Gastrocnemius medialis (tissue), 4 donors: ENCODE measurements around the gene HMCN1.

Experiments
- POLR2A ChIP-seq, 2 donors: fragments of 450-650 bp; IDR thresholded peaks; one replicate each; pipeline ENCODE4 v1.6.1; 2017; ENCODE audit warnings: antibody characterized with exemption in 2 of 2, mild to moderate bottlenecking in 2 of 2, moderate library complexity in 2 of 2
- TF ChIP-seq, protein P1 (sequence below), 5 experiments: fragments of 450-650 bp in 3 of 5; fragments of 200-600 bp in 2 of 5; sonication (generic) in 2 of 5; IDR thresholded peaks in 4 of 5; conservative IDR thresholded peaks in 1 of 5; 1 replicate in 4 of 5; 2 replicates in 1 of 5; pipeline ENCODE4 v1.5.1; 2016 to 2019; ENCODE audit warnings: antibody characterized with exemption in 5 of 5, mild to moderate bottlenecking in 3 of 5, moderate library complexity in 3 of 5

DNA sequence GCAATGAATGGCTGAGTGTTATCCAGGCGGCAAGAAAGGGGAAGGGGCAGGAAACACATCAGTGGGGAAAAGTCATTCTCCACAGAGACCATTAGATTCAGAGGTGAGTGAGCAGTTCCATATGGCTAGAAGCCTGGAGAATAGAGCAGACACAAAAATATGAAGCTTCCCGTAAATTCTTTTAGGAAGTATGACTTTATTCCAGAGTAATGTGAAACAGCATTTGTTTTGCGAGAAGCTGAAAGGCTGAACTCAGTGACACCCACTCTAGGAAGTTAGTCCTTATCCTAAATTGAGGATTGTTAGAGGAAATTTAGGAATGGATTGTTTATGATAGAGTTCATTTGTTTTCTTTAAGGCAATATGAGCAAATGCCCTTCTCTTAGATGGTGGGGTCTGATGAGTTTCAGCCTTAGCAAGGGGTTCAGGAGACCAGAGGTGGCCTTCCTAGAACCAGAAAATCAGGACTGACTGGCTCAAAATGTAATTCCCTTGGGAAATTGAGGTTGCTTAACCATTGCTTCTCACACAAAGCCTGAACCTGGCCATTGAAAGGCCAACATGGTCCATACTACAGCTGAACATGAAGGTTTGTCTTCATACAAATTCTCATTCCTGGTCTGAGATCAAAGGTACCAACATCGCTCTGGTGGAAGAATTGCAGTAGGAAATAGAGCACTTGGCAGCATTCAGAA is 473.3 kb downstream of the HMCN1 start:
- TF ChIP-seq POLR2A (IDR thresholded peaks at IDR 0.05) = no peak
- TF ChIP-seq, protein P1, sequence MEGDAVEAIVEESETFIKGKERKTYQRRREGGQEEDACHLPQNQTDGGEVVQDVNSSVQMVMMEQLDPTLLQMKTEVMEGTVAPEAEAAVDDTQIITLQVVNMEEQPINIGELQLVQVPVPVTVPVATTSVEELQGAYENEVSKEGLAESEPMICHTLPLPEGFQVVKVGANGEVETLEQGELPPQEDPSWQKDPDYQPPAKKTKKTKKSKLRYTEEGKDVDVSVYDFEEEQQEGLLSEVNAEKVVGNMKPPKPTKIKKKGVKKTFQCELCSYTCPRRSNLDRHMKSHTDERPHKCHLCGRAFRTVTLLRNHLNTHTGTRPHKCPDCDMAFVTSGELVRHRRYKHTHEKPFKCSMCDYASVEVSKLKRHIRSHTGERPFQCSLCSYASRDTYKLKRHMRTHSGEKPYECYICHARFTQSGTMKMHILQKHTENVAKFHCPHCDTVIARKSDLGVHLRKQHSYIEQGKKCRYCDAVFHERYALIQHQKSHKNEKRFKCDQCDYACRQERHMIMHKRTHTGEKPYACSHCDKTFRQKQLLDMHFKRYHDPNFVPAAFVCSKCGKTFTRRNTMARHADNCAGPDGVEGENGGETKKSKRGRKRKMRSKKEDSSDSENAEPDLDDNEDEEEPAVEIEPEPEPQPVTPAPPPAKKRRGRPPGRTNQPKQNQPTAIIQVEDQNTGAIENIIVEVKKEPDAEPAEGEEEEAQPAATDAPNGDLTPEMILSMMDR (IDR thresholded peaks at IDR 0.05 in 4 of 5, conservative IDR thresholded peaks at IDR 0.05 in 1 of 5) = no peak
